ENCODE measurements around the gene PI16.

DNA sequence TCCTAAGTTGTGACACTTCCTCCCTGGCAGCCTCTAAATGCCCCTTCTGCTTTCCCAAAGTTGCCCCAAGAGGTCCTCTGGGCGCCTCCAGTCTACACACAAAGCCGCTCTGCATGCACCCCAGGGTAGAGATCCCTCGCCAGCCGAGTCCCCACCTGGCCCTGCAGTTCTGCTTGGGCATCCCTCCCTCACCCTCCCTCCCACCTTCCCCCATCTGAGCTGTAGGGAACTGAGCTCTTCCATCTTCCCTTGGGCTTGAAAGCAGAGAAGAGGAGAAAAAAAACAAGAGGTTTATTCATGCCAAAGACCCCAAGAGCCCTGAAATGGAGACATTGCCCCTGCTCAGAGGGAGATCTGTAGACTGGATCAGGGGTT is 45.2 kb downstream of the PI16 start:
- TF ChIP-seq EZH2phosphoT487 (IDR thresholded peaks at IDR 0.05; ENCODE audit: low read length), result no peak
- TF ChIP-seq, protein P1, sequence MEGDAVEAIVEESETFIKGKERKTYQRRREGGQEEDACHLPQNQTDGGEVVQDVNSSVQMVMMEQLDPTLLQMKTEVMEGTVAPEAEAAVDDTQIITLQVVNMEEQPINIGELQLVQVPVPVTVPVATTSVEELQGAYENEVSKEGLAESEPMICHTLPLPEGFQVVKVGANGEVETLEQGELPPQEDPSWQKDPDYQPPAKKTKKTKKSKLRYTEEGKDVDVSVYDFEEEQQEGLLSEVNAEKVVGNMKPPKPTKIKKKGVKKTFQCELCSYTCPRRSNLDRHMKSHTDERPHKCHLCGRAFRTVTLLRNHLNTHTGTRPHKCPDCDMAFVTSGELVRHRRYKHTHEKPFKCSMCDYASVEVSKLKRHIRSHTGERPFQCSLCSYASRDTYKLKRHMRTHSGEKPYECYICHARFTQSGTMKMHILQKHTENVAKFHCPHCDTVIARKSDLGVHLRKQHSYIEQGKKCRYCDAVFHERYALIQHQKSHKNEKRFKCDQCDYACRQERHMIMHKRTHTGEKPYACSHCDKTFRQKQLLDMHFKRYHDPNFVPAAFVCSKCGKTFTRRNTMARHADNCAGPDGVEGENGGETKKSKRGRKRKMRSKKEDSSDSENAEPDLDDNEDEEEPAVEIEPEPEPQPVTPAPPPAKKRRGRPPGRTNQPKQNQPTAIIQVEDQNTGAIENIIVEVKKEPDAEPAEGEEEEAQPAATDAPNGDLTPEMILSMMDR (IDR thresholded peaks at IDR 0.05; ENCODE audit: low read length), result no peak
- no peak for TF ChIP-seq EZH2 (optimal IDR thresholded peaks at IDR 0.05; ENCODE audit: low read depth, low read length)

All from MM.1S (cell line).